Adipocyte (in vitro differentiated cells): ENCODE data around the gene DUOX1.
A peak's percentile ranks its signal among the peaks of the same experiment; 100 is the strongest.
"Not testable (repeated sequence)": the region's sequence is repeated elsewhere in the genome, so short reads cannot be mapped to it uniquely, and the experiment has no call there.

Source experiments
- DNase-seq: peaks from one replicate; pipeline ENCODE4 v3.0.0-alpha.2; 2015; ENCODE audit warnings: low read depth
- H3K27me3 ChIP-seq: replicated peaks from 2 replicates; pipeline ENCODE4 v1.7.0; 2013; ENCODE audit warnings: mild to moderate bottlenecking, low read length, moderate library complexity; ENCODE audit not compliant: control insufficient read depth, insufficient read depth
- H3K36me3 ChIP-seq: 2 replicates; pipeline ENCODE4 v1.7.0; 2013; ENCODE audit warnings: low read length, mild to moderate bottlenecking, moderate library complexity; ENCODE audit not compliant: control insufficient read depth, insufficient read depth, severe bottlenecking
- H3K4me1 ChIP-seq: 2 replicates; pipeline ENCODE4 v1.7.0; 2013; ENCODE audit warnings: mild to moderate bottlenecking, low read length, moderate library complexity; ENCODE audit not compliant: control insufficient read depth, insufficient read depth
- H3K4me3 ChIP-seq: 2 replicates; pipeline ENCODE4 v1.7.0; 2013; ENCODE audit warnings: mild to moderate bottlenecking, low read length, moderate library complexity
- H3K9ac ChIP-seq: 2 replicates; pipeline ENCODE4 v1.7.0; 2013; ENCODE audit warnings: mild to moderate bottlenecking, low read length, moderate library complexity
- H3K9me3 ChIP-seq: 2 replicates; pipeline ENCODE4 v1.7.0; 2013; ENCODE audit warnings: mild to moderate bottlenecking, low read length, moderate library complexity; ENCODE audit not compliant: control insufficient read depth

The DUOX1 gene

GRCh38 chr15:45129651-45130129 is at the start of gene DUOX1, which contains the start of gene DUOXA1:
TSS of gene DUOX1 (plus strand) at chr15:45129994. CDS start at chr15:45131967, 1,973 bp downstream.
TSS of gene DUOXA1 (minus strand) at chr15:45129879. CDS start at chr15:45123014, 6,865 bp downstream.
- H3K9me3 ChIP-seq, result no peaks in the 10 kb centered on the region
- H3K4me3 ChIP-seq, result peak within 1 kb of the TSS; percentile 17
- peaks cover 59% of the 10 kb centered on the region for H3K27me3 ChIP-seq
- H3K4me1 ChIP-seq, result no peaks in the 10 kb centered on the region
- no peak within 1 kb of the TSS for H3K9ac ChIP-seq
- DNase-seq, result no peak
- no peaks in the 10 kb centered on the region for H3K36me3 ChIP-seq

DNA sequence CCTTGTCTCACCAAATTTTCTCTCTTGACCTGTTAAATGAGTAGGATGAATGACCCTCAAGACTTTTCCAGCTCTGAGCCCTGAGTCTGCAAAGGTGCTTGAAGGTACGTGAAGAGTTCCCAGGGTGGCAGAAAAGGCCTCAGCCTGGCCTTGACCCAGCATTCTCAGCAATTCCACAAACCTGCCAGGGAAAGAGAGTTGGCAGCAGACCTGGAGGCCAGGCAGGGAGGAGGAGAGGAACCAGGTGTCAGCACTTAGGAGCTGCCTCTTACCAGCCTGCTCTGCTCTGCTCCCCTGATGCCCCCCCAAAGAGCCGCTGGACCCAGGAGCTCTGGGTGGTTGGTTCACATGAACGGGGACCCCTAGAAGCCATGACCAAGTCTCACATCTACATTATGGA is 49.2 kb upstream of the DUOX1 start:
- not testable (repeated sequence) for DNase-seq, H3K9ac ChIP-seq, H3K9me3 ChIP-seq, H3K36me3 ChIP-seq, H3K4me3 ChIP-seq, H3K4me1 ChIP-seq, H3K27me3 ChIP-seq

GRCh38 chr15:45082412-45082811 is 47.4 kb upstream of the DUOX1 start:
- not testable (repeated sequence) for H3K9ac ChIP-seq, H3K9me3 ChIP-seq, DNase-seq, H3K4me1 ChIP-seq, H3K36me3 ChIP-seq, H3K4me3 ChIP-seq, H3K27me3 ChIP-seq

- H3K4me1 ChIP-seq, result no peaks in the 10 kb centered on the region
- H3K9me3 ChIP-seq, result no peaks in the 10 kb centered on the region
- no peak overlapping the region for H3K9ac ChIP-seq
- no peaks in the 10 kb centered on the region for H3K36me3 ChIP-seq
- H3K4me3 ChIP-seq, result no peak overlapping the region
- DNase-seq, result no peak
- peaks cover 10% of the 10 kb centered on the region for H3K27me3 ChIP-seq
Observed at GRCh38 chr15:45083223-45083622, 46.6 kb upstream of the DUOX1 start.

DNA sequence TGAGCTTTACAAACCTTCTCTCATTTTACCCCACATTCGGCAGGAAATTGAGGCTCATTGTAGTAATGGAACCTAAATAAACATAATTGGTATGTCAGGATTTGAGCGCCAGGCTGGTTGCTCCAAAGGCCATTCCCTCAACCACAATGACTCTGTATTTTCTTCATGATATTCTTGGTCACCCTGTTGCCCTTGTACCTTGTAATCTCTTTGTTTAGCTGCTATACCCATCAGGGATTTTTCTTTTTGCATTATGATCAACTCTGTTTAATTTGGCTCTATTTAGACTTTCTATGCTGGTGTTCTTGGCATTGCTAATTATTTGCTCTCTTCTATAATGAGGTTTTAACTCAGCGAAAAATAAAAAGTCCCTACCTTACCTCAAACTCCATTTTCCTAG is 45.6 kb upstream of the DUOX1 start:
- Histone ChIP-seq H3K36me3 (no peaks in the 10 kb centered on the region), H3K27me3 (peaks cover 10% of the 10 kb centered on the region), H3K4me1 (peaks cover 5% of the 10 kb centered on the region), H3K4me3 (no peak overlapping the region), H3K9me3 (no peaks in the 10 kb centered on the region), H3K9ac (no peak overlapping the region)
- DNase-seq, result no peak

- H3K9me3 ChIP-seq, result peaks cover 1% of the 10 kb centered on the region
- peaks cover 19% of the 10 kb centered on the region for H3K4me1 ChIP-seq
- no peaks in the 10 kb centered on the region for H3K36me3 ChIP-seq
- H3K9ac ChIP-seq, result no peak overlapping the region
- H3K4me3 ChIP-seq, result no peak overlapping the region
- DNase-seq, result no peak
- peaks cover 10% of the 10 kb centered on the region for H3K27me3 ChIP-seq
Observed at GRCh38 chr15:45087513-45087912, 42.3 kb upstream of the DUOX1 start.

GRCh38 chr15:45088801-45089711 is 40.7 kb upstream of the DUOX1 start:
- H3K4me3 ChIP-seq, result no peak overlapping the region
- H3K9me3 ChIP-seq, result peaks cover 3% of the 10 kb centered on the region
- no peak overlapping the region for H3K9ac ChIP-seq
- peaks cover 18% of the 10 kb centered on the region for H3K27me3 ChIP-seq
- H3K4me1 ChIP-seq, result peaks cover 19% of the 10 kb centered on the region
- no peak for DNase-seq
- no peaks in the 10 kb centered on the region for H3K36me3 ChIP-seq

DNA sequence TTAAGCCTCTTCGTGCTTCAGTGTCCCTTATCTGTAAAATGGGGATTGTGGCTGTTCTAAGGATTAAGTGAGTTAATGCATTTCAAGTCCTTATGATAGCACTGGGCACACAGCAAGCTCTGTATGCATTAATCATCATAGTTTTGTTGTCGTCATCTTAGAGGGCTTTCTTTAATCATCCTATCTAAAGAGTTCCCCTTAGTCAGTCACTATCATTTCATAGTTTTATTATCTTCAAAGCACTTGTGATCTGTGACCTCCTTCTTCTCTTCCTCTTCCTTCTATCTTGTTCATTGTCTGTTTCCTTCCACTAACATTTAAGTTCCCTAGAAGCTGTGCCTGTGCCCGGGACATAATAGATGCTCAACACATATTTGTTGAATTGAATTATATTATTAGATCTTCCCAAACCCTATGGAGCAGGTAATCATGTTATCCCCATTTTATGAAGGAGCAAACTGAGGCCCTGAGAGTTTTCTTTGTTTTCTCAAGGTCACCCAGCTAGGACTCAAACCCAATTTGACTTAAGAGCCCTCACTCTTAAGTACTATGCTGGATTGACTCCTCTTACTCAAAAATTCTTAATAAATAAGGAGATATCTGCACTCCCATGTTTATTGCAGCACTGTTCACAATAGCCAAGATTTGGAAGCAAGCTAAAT is 40.0 kb upstream of the DUOX1 start:
- no peak overlapping the region for H3K9ac ChIP-seq
- DNase-seq, result no peak
- peaks cover 23% of the 10 kb centered on the region for H3K27me3 ChIP-seq
- no peaks in the 10 kb centered on the region for H3K36me3 ChIP-seq
- no peak overlapping the region for H3K4me3 ChIP-seq
- H3K4me1 ChIP-seq, result peaks cover 19% of the 10 kb centered on the region
- peaks cover 3% of the 10 kb centered on the region for H3K9me3 ChIP-seq

- Histone ChIP-seq H3K4me3 (no peak overlapping the region), H3K4me1 (peaks cover 19% of the 10 kb centered on the region), H3K9me3 (peaks cover 3% of the 10 kb centered on the region), H3K27me3 (peaks cover 36% of the 10 kb centered on the region), H3K36me3 (no peaks in the 10 kb centered on the region), H3K9ac (no peak overlapping the region)
- peak; percentile 24 for DNase-seq
Observed at GRCh38 chr15:45091161-45091560, 38.6 kb upstream of the DUOX1 start.

DNA sequence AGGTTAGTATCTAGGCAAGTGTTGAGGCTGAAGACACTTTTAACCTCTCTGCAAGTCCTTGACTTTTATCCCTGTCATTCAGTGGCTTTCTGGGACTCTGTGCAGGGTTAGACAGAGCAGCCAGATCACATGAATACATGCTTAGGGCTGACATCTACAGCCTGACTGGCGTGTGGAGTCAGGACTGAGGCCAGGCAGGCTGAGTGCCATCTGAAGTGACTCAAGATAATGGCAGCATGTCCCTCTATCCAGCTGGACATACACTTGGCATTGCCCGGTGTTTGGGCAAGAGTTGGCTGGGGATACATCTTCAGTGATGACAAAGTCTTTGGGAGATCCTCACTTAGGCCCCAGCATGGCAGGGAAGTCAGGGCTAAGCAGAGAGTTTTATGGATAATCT is 38.2 kb upstream of the DUOX1 start:
- Histone ChIP-seq H3K9ac (no peak overlapping the region), H3K36me3 (no peaks in the 10 kb centered on the region), H3K9me3 (peaks cover 3% of the 10 kb centered on the region), H3K4me3 (no peak overlapping the region), H3K27me3 (peaks cover 39% of the 10 kb centered on the region), H3K4me1 (peaks cover 19% of the 10 kb centered on the region)
- DNase-seq, result no peak

DNA sequence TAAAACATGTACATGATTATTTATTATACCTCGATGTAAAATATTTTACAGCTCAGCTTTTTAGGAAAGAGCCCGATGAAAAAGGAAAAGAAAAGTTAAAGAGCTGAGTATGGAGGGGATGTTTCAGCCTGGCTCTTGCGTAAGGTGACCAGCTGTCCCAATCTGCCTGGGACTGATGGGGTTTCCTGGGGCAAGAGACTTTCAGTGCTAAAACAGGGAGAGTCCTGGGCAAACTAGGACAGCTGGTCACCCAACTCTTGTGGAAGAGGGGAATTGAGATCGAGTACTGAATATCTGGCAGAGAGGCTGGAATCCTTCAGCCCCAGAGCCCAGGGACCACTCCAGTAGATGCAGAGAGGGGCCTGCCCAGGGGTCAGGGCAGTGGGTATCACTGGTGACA is 36.8 kb upstream of the DUOX1 start:
- DNase-seq, result no peak
- Histone ChIP-seq H3K36me3 (no peaks in the 10 kb centered on the region), H3K9ac (no peak overlapping the region), H3K4me1 (peaks cover 19% of the 10 kb centered on the region), H3K9me3 (peaks cover 3% of the 10 kb centered on the region), H3K4me3 (no peak overlapping the region), H3K27me3 (peaks cover 36% of the 10 kb centered on the region)
